Right ventricle myocardium inferior (tissue), 1 donor: Measurements from ENCODE around the gene UAP1L1. TPM values are rescaled to one million over a fixed set of nuclear protein-coding genes. Genes with fewer than 3 reads are reported as not detected.

Source experiments
- ATAC-seq: fragments of 200-7000 bp; cut with Tn5 transposase; one replicate; pipeline ENCODE4 v1.9.1; 2020; ENCODE audit warnings: mild to moderate bottlenecking, moderate library complexity
- DNase-seq: peaks from one replicate; pipeline ENCODE4 v3.0.0; 2021; ENCODE audit errors: missing footprints
- intact Hi-C: fragments of 100-400 bp; cut with DNase I; formaldehyde crosslinking; loops from one replicate; pipeline ENCODE4 v1.11.0; 2022
- total RNA-seq: library from RNA; stranded (reverse); fragmentation: NEBNext Ultra II Directional; extraction: Animal tissue kit (Norgen Biotek cat#: 25700); gene quantifications from one replicate; pipeline ENCODE4 v1.2.1, GENCODE V29; 2021
- donor health status: DM: no; HTN: yes; CAD: no; lungs with severe emphysema.

The UAP1L1 gene
- total RNA-seq, 1 donor from 2014 or later, result 13.6 TPM

- intact Hi-C loops, result no loop called here
- DNase-seq (peak; percentile 55), ATAC-seq (no peak)
Measured at GRCh38 chr9:137082925-137083290, 5.6 kb downstream of the UAP1L1 start.

GRCh38 chr9:137083394-137084004 lies 6.2 kb downstream of the UAP1L1 start:
- no peak for ATAC-seq
- peak; percentile 83 for DNase-seq
- intact Hi-C loops, result no loop called here

- no peak for ATAC-seq
- DNase-seq, result peak; percentile 48
- intact Hi-C loops, result no loop called here
Measured at GRCh38 chr9:137084526-137084925, 7.2 kb downstream of the UAP1L1 start.

GRCh38 chr9:137085920-137086530 lies 8.7 kb downstream of the UAP1L1 start:
- intact Hi-C loops, result no loop called here
- DNase-seq (no peak), ATAC-seq (peak; percentile 46)

- ATAC-seq (peak; percentile 95), DNase-seq (peak; percentile 100)
- intact Hi-C loops, result no loop called here
Measured at GRCh38 chr9:137086531-137087408, 9.5 kb downstream of the UAP1L1 start, which contains the start of gene MAN1B1. Gene MAN1B1, plus strand, starts transcription at chr9:137086985. Its CDS starts 15 bp downstream, at chr9:137087000.

GRCh38 chr9:137087409-137087925 lies 10.2 kb downstream of the UAP1L1 start:
- intact Hi-C loops, result no loop called here
- ATAC-seq (no peak), DNase-seq (no peak)

- DNase-seq, result no peak
- ATAC-seq, result no peak
- intact Hi-C loops, result no loop called here
Measured at GRCh38 chr9:137088121-137088520, 10.8 kb downstream of the UAP1L1 start.

GRCh38 chr9:137089232-137089947 lies 12.1 kb downstream of the UAP1L1 start:
- intact Hi-C loops, result no loop called here
- DNase-seq (no peak), ATAC-seq (no peak)

GRCh38 chr9:137095664-137096517 lies 18.6 kb downstream of the UAP1L1 start:
- intact Hi-C loops, result no loop called here
- DNase-seq (no peak), ATAC-seq (peak; percentile 20)

GRCh38 chr9:137096785-137097546 lies 19.6 kb downstream of the UAP1L1 start:
- ATAC-seq (no peak), DNase-seq (no peak)
- intact Hi-C loops, result no loop called here

- ATAC-seq (no peak), DNase-seq (peak; percentile 52)
- intact Hi-C loops, result no loop called here
Measured at GRCh38 chr9:137097761-137098462, 20.6 kb downstream of the UAP1L1 start.

GRCh38 chr9:137099231-137099630 lies 21.9 kb downstream of the UAP1L1 start:
- intact Hi-C loops, result no loop called here
- ATAC-seq, result no peak
- no peak for DNase-seq

GRCh38 chr9:137103206-137103999 lies 26.1 kb downstream of the UAP1L1 start:
- intact Hi-C loops, result no loop called here

GRCh38 chr9:137105814-137106661 lies 28.7 kb downstream of the UAP1L1 start:
- ATAC-seq, result no peak
- peak; percentile 60 for DNase-seq
- intact Hi-C loops, result no loop called here

More at GRCh38 chr9:137103206-137103999, 26.1 kb downstream of the UAP1L1 start:
- DNase-seq (peak; percentile 68), ATAC-seq (no peak)

GRCh38 chr9:137106662-137107250 lies 29.4 kb downstream of the UAP1L1 start:
- ATAC-seq (no peak), DNase-seq (peak; percentile 35)
- intact Hi-C loops, result no loop called here
